CD4-positive, alpha-beta T cell treated with Interleukin-12 subunit alpha and Interleukin-12 subunit beta, for 1 hour (primary cell): ENCODE results near the gene PABPN1.

Experiments used
- DNase-seq: peaks from one replicate; pipeline ENCODE4 v3.0.0-alpha.2; 2020

PABPN1 gene

DNA sequence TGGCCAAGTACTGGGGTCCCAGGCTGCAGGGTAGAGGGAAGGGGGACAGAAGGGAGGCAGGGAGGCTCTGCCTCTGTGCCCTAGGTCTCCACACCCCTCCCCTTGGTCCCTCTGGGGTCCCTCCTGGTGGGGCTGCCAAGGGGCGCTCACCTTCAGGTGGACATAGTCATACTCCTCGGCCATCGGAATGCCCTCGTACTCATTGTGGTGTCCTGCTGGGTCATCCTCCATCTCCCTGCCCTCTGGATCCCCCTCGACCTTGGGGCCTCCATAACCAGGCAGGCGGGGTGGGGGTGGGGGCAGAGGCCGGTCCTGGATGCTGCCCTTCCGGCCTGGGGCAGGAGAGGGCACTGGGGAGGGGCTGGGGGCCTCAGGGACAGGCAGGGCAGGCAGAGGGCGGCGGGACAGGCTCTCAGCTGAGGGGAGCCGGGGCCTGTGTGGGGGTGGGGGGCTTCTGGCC is 37.9 kb downstream of the PABPN1 start:
- DNase-seq, result no peak

DNA sequence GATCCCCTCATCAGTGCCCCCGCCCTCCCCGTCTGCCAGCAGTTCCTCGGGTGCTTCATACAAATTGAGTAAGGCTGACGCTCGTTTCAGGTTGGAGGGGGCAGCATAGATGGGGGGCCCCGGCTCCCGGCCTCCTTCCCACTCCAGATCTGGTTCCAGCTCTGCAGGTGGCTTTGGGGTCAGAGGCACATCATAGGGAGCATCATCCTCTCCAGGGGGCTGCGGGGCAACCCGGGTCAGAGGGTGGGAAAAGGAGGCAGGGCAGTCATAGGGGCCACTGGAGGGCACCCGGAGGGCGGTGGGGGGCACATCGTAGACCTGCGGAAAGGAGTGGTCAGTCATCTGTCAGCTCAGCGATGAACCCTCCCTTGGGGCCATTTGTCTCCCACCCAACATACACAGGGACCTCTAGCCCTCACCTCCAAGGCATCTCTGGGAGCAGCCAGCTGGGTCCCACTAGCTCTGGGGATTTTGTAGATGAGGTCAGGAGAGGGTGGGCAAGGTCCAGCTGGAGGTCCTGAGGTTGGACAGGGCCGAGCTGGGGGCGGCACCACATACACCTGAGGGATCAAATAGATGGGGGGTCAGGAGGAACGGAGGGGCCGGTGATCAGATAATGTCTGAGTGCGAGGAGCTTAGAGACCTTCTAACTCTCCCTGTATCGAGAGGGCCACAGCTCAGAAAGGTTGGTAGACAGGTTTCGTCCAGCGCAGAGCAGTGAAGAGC is 38.6 kb downstream of the PABPN1 start:
- DNase-seq, result no peak

DNA sequence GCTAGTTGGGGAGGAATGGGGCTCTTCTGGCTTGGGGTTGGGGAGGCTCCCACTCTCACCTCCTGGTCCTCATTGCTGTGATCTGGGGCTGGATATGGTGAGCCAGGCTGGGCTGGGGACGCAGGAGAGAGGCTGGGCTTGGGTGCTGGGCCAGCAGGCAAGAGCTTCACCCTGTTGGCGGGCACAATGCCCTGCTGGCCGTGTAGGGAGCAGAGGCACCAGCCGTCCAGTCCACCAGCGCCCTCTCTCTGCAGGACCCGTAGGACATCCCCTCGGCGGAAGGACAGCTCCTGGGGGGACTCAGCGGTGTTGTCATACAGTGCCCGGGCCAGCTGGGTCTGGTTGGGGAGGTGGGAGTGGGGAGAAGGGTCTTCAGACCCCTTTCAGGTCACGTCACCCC is 39.2 kb downstream of the PABPN1 start:
- DNase-seq, result no peak

DNA sequence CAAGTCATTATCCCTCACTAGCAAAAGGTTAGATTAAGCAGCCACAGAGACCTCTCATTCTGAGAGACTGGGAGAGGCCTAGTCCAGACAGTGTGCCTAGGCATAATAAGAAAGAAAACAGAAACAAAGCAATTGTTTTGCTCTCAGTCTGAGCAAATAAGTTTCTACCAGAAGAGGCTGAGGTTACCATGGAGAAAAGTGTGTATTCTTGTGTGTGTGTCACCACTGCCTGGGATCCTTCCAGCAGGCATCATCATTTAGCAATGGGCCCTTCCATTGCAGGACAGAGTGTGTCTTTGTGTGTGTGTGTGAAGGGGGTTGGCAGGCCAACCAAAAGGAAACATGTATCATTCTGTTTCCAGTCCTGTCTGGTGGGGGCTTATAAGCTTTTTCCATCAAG is 40.1 kb downstream of the PABPN1 start:
- no peak for DNase-seq

DNA sequence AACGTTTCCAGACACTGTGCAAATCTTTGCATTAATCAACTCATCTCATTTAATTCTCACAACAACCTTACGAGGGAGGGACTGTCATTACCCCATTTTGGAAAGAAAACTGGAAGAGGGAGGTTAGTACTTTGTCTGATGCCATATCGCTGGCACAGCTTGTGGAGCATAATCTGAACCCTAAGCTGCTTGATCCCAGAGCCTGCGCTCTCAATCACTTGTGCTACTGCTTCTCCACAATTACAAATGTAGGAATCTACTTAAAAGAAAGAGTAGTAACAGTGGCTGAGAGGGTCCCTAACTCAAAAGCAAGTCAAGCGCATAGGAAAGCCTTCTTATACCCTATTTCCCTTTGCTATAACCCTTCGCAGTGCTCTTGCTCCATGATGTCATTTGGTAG is 40.5 kb downstream of the PABPN1 start:
- DNase-seq, result no peak

DNA sequence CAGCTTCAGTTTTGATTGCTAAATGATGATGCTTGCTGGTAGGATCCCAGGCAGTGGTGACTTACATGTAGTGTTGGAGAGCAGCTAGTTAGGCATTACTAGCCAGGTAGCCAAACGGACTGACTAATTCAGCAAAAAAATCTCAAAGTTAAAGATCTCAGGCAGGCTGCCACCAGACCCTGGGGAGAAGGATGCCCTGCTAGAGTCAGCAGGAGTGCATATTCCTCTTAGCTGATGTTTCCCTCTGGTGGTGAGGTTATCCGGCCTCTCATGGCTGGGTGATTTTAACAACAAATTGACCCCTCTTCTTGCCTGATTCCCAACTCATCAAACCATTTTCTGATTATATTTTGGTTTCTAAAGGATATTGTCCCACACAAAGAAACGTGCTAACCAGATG is 40.9 kb downstream of the PABPN1 start:
- no peak for DNase-seq

DNA sequence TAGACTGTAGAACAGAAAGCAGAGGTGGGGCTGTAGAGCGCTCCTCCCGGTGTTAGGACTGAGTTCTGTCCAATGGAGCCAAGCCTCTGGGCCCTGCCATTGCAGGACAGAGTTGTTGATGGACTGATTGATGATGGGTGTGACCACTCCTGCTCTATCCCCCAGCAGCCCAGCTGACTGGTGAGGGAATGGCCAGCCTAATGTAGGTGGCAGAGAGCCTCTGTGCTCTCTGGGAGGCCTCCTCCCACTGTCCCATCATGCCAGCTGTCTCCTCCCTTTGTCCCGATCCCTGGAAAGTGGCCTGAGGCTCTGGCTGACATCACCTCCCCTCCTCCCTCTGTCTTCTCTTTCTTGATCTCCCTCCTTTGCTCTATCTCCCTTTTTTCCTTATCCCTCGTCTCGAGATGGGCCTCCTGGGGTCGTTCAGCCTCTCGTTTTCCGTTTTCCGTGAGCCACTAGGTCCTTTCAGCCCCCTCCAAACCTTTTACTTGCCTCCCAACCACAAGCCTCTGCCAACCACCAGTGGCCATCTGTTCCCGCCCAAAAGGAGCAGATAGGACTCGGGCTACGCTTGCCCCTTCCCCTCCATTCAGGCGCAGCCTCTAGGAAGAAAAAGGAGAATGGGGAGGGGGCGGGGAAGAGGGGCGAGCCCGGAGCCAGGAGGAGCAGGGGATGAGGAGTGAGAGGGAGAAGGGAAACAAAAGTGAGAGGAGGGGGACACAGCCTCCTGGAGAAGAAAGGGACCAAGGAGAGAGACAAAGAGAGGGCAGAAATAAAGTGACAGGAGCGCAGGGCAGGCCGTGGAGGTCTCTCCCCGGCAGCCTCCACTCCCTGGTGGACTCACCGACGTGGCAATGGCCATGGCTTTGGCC is 43.1 kb downstream of the PABPN1 start:
- no peak for DNase-seq

DNA sequence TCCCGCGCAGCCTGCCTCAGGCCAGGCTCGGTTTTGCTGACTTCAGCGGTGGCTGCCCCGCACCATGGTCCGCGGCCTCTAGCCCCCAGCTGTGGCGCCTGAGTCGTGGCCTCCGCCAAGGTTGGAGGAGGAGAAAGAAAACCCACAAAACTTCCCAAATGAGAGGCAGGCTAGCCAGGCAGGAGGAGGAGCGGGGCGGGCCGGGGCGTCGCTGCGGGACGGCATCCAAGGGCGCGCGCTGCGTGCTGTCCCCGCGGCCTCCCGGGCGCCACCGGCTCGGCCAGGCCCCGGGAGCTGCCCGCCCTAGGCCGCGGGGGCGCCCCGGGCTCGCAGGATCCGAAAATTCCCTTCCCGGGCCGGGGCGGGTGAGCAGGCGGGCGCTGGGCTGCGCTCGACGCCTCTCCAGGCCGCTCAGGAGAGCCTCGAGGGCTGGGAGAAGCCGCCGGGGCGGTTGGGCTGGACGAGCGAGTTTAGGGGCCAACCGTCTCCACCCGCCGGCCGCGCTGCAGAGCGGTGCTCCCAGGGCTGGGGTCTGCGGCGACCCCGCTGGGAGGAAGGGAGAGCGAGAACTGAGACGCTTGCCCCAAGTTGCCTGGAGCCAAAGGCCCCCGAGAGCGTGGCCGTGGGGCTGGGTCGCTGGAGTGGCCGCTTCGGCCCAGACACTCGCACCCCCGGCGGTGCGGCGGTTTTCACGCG is 43.9 kb downstream of the PABPN1 start, which contains the start of gene EFS:
EFS (minus strand) TSS at position 137 of the 696 bp plus-strand sequence. CDS start 147 bp downstream, outside the sequence.
- DNase-seq, result no peak

DNA sequence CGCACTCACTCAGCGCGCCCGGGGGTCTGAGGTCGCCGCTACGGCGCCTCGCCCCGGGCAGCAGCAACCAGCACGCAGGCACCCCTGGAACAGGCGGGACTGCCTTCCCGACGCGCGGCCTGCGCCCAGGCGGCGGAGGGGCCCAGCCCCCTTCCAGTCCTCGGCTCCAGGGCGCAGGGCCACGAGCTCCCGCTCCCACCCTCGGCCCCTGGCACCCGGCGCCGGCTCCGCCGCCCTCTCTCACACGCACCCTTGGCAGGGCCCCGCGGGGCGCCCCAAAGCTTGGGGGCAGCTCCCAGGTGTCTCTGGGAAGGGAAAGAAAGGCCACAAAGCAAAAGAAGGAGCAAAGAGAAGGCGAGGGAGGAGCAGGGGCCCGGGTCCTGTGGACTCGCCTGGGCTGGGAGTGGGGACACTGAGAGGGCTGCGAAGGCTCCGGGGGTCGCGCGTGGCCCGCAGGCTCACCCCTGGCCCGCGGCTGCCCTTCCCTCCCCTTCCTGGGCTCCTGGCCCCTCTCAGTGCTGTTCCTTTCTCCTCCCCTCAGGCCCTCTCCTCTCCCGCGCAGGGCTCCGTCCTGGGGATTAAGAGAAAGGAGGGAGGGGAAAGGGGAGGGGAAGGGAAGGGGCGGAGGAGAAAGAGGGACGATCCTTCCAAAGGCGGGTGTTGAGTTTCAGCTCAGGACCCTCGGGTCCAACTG is 44.6 kb downstream of the PABPN1 start:
- no peak for DNase-seq

DNA sequence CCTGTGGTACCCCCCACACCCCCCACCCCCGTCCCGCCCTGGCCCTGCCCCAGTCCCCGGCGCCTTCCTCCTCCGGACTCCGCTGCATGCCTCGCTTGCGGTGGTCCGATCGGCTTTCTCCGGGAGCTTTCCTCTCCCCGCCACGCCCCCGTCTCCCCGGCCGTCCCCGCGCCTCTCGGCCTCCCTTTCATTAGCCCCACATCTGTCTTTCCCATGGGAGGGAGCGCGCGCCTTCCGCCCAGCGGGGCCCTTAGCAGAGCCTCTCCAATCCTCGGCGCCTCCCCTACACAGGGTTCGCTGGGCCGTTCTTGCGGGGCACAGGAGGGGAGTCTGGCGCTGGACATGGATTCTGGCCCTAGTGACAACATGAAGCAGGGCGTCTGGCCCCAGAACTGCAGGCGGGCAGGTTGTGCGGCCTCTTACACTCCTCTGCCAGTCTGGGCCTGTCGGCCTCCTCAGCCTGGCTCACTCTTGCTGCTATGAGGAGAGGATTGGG is 45.2 kb downstream of the PABPN1 start:
- no peak for DNase-seq

DNA sequence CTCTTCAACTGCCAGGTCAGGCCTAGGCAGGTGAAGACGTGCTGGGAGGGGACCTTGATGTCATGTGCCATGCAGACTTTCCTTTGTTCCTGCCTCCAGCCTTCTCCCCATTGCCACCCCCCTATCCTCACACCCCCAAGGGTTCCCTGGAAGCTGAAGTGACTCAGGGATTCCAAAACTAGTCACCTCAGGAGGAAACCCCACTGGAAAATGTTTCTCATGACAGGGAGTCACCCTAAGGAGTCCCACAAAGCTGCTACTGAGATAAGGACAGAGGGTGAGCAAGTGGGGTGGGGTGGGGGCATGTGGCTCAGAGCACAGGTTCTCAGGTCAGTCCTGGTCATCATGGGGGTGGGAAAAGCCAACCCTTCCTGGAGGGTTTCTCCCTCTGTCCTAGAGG is 49.0 kb downstream of the PABPN1 start:
- DNase-seq, result no peak

DNA sequence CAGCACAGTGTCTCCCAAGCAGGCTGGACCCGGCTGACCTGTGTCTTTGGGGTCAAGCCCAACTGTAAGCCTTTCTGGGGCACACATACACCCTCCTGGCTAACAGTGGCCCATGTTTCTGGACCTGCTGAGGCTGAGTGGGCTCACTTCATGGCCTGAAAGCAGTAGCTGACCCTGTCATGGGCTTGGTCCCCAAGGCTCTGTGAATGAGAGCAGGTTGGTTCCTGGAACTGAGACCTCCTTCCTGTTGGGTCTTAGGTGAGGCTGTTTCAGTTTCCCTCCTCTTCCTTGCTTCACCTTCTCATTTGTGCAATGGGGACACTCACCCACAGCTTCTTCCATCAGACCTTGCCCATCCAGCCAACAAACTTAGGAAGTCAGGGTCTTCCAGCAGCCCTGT is 50.6 kb downstream of the PABPN1 start:
- no peak for DNase-seq

DNA sequence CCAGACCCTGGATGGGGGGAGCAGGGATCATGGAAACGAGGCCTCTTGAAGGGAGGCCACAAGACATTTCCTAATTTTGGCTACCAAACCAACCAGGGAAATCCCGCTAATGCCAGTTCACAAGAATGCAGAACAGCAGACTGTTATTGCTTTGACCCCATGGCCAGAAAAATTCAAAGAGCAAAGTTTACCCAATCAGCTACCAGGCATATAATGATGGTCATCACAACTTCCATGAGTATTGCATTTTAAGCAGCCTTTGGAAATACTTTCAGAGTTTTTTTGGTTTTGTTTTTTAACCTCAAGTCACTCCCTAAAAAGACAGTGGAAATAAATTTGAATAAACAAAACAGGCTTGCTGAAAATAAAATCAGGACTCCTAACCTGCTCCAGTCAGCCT is 51.3 kb downstream of the PABPN1 start, which contains the start of gene IL25:
IL25 (plus strand) TSS at position 301 of the 400 bp plus-strand sequence.
- no peak for DNase-seq

DNA sequence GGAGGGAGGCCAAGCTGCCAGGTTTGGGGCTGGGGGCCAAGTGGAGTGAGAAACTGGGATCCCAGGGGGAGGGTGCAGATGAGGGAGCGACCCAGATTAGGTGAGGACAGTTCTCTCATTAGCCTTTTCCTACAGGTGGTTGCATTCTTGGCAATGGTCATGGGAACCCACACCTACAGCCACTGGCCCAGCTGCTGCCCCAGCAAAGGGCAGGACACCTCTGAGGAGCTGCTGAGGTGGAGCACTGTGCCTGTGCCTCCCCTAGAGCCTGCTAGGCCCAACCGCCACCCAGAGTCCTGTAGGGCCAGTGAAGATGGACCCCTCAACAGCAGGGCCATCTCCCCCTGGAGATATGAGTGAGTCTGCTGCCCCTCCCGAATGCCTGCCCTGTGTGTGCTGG is 51.8 kb downstream of the PABPN1 start:
- DNase-seq, result no peak
